Right renal pelvis (tissue), 4 donors: ENCODE data around the gene IGSF10. TPM values are rescaled to one million over a fixed set of nuclear protein-coding genes. Genes with fewer than 3 reads are reported as not detected.
"Not testable (repeated sequence)": the region's sequence is repeated elsewhere in the genome, so short reads cannot be mapped to it uniquely, and the experiment has no call there.

Source experiments
- DNase-seq, 4 donors: peaks; one replicate each; pipeline ENCODE4 v3.0.0-alpha.2; 2013; ENCODE audit warnings: low read depth in 4 of 4, low spot score in 3 of 4, missing footprints in 1 of 4
- polyA plus RNA-seq, 4 donors: library from polyadenylated mRNA; unstranded; fragments of 120-200 nt; gene quantifications; one replicate each; pipeline ENCODE4 v1.2.1, GENCODE V29; 2013; ENCODE audit not compliant: insufficient read length in 4 of 4

IGSF10 gene, protein sequence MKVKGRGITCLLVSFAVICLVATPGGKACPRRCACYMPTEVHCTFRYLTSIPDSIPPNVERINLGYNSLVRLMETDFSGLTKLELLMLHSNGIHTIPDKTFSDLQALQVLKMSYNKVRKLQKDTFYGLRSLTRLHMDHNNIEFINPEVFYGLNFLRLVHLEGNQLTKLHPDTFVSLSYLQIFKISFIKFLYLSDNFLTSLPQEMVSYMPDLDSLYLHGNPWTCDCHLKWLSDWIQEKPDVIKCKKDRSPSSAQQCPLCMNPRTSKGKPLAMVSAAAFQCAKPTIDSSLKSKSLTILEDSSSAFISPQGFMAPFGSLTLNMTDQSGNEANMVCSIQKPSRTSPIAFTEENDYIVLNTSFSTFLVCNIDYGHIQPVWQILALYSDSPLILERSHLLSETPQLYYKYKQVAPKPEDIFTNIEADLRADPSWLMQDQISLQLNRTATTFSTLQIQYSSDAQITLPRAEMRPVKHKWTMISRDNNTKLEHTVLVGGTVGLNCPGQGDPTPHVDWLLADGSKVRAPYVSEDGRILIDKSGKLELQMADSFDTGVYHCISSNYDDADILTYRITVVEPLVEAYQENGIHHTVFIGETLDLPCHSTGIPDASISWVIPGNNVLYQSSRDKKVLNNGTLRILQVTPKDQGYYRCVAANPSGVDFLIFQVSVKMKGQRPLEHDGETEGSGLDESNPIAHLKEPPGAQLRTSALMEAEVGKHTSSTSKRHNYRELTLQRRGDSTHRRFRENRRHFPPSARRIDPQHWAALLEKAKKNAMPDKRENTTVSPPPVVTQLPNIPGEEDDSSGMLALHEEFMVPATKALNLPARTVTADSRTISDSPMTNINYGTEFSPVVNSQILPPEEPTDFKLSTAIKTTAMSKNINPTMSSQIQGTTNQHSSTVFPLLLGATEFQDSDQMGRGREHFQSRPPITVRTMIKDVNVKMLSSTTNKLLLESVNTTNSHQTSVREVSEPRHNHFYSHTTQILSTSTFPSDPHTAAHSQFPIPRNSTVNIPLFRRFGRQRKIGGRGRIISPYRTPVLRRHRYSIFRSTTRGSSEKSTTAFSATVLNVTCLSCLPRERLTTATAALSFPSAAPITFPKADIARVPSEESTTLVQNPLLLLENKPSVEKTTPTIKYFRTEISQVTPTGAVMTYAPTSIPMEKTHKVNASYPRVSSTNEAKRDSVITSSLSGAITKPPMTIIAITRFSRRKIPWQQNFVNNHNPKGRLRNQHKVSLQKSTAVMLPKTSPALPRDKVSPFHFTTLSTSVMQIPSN (N-terminal part only)
- polyA plus RNA-seq, result 1 to 10 TPM; 2.1 to 2.7 (median 2.1) TPM

- peak in 1 of 4 donors; percentile 7 for DNase-seq
Observed at GRCh38 chr3:151460774-151461450, at the start of gene IGSF10. TSS of gene IGSF10 (minus strand) at chr3:151461061. CDS start at chr3:151458709, 2,352 bp downstream.

DNA sequence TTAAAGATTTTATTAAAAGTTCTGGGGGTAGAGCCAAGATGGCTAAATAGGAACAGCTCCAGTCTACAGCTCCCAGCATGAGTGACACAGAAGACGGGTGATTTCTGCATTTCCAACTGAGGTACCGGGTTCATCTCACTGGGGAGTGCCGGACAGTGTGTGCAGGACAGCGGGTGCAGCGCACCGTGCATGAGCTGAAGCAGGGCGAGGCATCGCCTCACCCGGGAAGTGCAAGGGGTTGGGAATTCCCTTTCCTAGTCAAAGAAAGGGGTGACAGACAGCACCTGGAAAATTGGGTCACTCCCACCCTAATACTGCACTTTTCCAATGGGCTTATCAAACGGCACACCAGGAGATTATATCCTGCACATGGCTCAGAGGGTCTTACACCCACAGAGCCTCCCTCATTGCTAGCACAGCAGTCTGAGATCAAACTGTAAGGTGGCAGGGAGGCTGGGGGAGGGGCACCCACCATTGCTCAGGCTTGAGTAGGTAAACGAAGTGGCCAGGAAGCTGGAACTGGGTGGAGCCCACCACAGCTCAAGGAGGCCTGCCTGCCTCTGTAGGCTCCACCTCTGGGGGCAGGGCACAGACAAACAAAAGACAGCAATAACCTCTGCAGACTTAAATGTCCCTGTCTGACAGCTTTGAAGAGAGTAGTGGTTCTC, 48.7 kb upstream of the IGSF10 start:
- DNase-seq, result not testable (repeated sequence)

DNA sequence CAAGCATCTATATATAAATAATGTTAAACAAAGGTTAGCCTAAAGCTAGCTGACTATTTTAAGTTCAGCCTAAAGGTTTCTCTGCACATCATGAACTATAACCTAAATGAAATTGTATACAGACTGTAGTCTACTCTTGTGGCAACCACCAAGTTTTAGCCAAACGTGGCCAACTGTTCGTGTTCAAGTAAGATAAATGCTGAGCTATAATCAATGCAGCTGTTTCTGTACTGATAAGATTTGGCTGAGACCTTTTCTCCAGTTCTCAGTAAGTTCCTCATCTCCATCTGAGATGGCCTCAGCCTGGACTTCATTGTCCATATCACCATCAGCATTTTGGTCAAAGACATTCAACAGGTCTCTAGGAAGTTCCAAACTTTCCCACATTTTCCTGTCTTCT, 43.7 kb upstream of the IGSF10 start:
- no peak for DNase-seq

DNA sequence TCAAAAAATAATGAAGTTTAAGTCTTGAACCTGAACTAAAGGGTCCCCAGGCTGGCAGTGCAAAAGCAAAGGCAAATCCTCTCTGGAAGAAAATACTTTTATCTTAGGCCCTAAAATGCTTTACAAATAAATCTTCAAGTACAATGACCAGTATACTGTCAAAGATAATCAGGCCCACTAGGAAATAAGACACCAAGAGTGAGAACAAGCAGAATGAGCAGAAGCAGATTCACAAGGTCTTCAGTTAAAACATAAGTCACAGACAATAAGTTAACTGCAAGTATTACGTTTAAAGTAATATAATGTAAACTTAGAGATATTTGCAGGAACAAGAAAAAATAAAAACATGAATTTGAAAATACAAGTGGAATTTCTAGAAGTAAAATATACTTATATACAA, 42.2 kb upstream of the IGSF10 start:
- DNase-seq, result no peak

- no peak for DNase-seq
Observed at GRCh38 chr3:151501923-151502632, 41.2 kb upstream of the IGSF10 start.

GRCh38 chr3:151501171-151501922, 40.5 kb upstream of the IGSF10 start:
- no peak for DNase-seq

DNA sequence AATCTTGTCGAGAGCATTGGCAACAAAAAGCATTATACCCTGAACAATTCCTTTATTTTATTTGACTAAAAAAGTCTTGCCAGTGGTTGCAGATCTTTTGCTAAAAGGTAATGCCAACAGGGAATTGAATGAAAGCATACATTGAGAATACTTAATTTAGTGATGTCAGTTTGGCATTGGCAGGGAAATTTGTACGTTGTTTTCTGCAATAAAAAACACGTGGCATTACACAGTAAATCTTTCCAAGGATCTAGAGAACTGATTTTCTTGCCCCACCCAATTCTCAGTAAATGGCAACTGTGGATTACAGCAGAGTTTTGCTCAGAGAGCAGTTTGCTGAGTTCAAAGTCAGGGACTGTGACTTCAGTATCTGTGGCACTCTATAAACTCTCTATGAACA, 38.3 kb upstream of the IGSF10 start:
- no peak for DNase-seq

GRCh38 chr3:151491525-151491924, 30.7 kb upstream of the IGSF10 start:
- DNase-seq, result no peak

DNA sequence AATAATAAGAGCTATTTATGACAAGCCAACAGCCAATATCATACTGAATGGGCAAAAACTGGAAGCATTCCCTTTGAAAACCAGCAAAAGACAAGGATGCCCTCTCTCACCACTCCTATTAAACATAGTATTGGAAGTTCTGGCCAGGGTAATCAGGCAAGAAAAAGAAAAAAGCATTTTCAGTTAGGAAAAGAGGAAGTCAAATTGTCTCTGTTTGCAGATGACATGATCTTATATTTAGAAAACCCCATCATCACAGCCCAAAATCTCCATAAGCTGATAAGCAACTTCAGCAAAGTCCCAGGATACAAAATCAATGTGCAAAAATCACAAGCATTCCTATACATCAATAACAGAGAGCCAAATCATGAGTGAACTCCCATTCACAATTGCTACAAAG, 27.0 kb upstream of the IGSF10 start:
- not testable (repeated sequence) for DNase-seq

- DNase-seq, result no peak
Observed at GRCh38 chr3:151483961-151484520, 23.2 kb upstream of the IGSF10 start.

DNA sequence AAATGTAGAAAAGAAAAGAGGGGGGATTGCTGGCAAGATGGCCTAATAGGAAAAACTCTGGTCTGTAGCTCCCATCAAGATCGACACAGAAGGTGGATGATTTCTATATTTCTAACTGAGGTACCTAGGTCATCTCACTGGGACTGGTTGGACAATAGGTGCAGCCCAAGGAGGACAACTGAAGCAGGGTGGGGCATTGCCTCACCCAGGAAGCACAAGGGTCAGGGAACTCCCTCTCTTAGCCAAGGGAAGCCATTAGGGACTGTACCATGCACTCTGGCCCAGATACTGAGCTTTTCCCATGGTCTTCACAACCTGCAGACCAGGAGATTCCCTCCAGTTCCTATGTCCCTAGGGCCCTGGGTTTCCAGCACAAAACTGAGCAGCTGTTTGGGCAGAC, 22.6 kb upstream of the IGSF10 start:
- no peak for DNase-seq

DNA sequence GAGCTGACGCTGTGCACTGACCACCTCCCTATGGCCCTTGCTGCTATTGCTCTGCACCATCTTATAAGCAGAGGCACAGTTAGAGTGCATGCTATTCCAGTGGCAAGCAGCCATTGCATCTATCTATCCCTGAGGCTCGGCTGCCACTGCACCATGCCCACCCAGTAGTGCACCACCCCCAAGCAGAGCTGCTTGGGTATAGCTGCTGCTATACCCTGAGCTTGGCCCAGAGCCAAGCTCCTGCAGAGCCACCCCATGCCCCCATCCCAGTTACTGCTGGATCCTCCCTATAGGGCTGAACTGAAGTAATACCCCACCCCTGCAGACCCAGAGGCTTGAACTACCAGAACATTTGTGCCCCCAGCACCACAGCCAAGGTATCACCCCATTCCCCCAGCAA, 19.6 kb upstream of the IGSF10 start:
- no peak for DNase-seq

GRCh38 chr3:151479452-151479851, 18.6 kb upstream of the IGSF10 start:
- DNase-seq, result no peak

GRCh38 chr3:151478335-151478697, 17.5 kb upstream of the IGSF10 start:
- DNase-seq, result no peak

DNA sequence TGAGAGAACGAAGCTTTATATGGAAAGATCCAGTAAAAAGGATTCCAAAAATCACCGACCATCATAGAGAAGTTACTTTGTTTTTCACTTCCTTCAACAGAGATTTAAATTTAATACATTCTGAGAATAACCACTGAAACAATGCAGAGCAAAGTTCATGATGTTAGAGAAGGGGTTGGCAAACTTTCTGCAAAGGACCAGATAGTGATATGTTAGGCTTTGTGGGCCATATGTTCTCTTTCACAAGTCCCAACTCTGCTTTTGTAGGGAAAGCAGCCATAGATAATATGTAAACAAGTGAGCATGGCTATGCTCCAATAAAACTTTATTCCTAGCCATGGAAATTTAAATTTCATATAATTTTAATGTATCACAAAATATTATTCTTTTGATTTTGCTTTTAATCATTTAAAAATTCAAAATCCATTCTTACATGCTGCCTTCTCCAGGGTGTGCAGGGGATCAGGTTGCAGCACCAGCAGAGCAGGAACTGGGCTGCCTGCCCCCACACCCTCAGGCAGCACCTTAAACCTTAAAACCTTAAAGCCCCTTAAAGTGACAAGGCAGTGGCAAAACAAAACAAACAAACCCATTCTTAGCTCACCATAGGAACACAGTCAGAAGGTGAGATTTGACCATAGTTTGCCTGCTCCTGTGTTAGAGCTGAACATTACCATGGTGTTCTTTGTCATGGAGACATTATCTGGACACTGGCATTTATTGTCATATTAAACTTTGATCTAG, 16.9 kb upstream of the IGSF10 start:
- no peak for DNase-seq

DNA sequence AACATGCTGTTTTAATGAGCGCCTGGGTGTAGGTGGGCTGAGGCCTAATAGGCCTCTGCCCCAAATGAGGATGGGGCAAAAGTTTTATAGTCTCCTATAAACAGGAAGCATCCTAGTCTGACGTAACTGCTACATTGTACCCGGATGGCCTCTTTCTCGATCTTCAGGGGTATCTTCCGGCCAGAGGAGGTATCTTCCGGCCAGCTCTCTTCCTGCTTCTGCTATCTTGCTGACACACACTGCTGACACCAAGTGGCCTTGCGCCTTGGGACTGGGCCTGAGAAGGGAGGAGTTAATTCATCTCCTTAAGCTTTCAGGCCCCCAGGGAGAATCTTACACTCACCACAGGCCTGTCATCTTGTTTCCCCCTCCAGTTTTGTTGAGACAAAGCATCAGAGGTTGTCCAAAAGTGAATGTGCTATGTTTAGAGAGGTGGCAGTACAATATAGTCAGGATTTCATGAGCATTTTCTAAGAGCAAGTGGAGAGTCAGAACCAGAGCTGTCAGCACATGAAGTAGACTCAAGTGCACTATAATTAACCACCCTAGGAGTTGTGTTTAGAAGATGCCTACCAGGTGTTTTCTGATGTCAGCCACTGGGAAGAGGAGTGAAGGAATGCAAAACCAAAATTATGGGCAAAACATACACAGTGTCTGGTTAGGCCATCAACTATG, 15.6 kb upstream of the IGSF10 start:
- no peak for DNase-seq
